H1 (cell line): ENCODE results near the gene MFAP3L. TPM values are rescaled to one million over a fixed set of nuclear protein-coding genes. Genes with fewer than 3 reads are reported as not detected.

Experiments
- BRCA1 ChIP-seq: IDR thresholded peaks from 2 replicates; pipeline ENCODE4 v1.6.1; 2012; ENCODE audit warnings: low read depth, low read length, improper control_type of control experiment
- CBX8 ChIP-seq: fragments of 300-800, 300-1000 bp; sonication (generic); IDR thresholded peaks from 2 replicates; pipeline ENCODE4 v1.7.1; 2016; ENCODE audit warnings: low read depth, low read length, borderline replicate concordance
- CREB1 ChIP-seq: IDR thresholded peaks from 2 replicates; pipeline ENCODE4 v1.6.1; 2012; ENCODE audit warnings: inconsistent platforms
- EGR1 ChIP-seq: IDR thresholded peaks from 2 replicates; pipeline ENCODE4 v1.6.1; 2011; ENCODE audit warnings: low read depth, low read length, borderline replicate concordance
- JUN ChIP-seq: IDR thresholded peaks from 2 replicates; pipeline ENCODE4 v1.6.1; 2011; ENCODE audit warnings: low read depth, mild to moderate bottlenecking, improper control_type of control experiment, low read length
- SIN3A ChIP-seq, 2 experiments: IDR thresholded peaks in 1 of 2; conservative IDR thresholded peaks in 1 of 2; 2 replicates each; pipeline ENCODE4 v1.6.1; 2011 to 2012; ENCODE audit warnings: low read length in 2 of 2, improper control_type of control experiment in 1 of 2, low read depth in 1 of 2, mild to moderate bottlenecking in 1 of 2
- SUZ12 ChIP-seq: fragments of 200-600 bp; sonication (generic); IDR thresholded peaks from 2 replicates; pipeline ENCODE4 v1.6.1; 2012; ENCODE audit warnings: mild to moderate bottlenecking, inconsistent platforms, low read length, moderate library complexity, mixed read lengths
- polyA plus RNA-seq, 7 experiments: library from polyadenylated mRNA; depleted of rRNA in 3 of 7; stranded (reverse) in 5 of 7; unstranded in 2 of 7; fragments of >200 nt in 5 of 7; fragments of 200-250 nt in 2 of 7; gene quantifications; 1 replicate in 5 of 7; 2 replicates in 1 of 7; 4 replicates in 1 of 7; pipeline versions ENCODE4 v1.2.1 to v1.2.3, GENCODE V29; 2011 to 2013; ENCODE audit warnings: missing spikeins in 2 of 7, mixed read lengths in 2 of 7
- total RNA-seq: library from RNA; stranded (reverse); fragmentation: NEBNext Ultra II Directional; extraction: Animal tissue kit (Norgen Biotek cat#: 25700); gene quantifications from 2 replicates; pipeline ENCODE4 v1.2.1, GENCODE V29; 2021
- TF ChIP-seq, protein P1 (sequence below): fragments of 300-600 bp; sonication (generic); IDR thresholded peaks from 2 replicates; pipeline ENCODE4 v1.7.1; 2012; ENCODE audit warnings: low read length, moderate library complexity, mild to moderate bottlenecking, inconsistent platforms; ENCODE audit not compliant: insufficient replicate concordance
- TF ChIP-seq, protein P2 (sequence below), 3 experiments: IDR thresholded peaks; 1 replicate in 2 of 3; 2 replicates in 1 of 3; pipeline versions ENCODE4 v1.5.1 to v1.6.1; 2011; ENCODE audit warnings: low read length in 3 of 3, mild to moderate bottlenecking in 3 of 3, inconsistent platforms in 2 of 3, low read depth in 1 of 3, moderate library complexity in 1 of 3; ENCODE audit not compliant: insufficient read depth in 1 of 3; ENCODE audit errors: control extremely low read depth in 1 of 3

Gene MFAP3L
- total and polyA plus RNA-seq, 2 of the 8 experiments (the other 6 are each of a cell fraction or from before 2014, with no cell fraction given) = 7.0 to 9.8 TPM

DNA sequence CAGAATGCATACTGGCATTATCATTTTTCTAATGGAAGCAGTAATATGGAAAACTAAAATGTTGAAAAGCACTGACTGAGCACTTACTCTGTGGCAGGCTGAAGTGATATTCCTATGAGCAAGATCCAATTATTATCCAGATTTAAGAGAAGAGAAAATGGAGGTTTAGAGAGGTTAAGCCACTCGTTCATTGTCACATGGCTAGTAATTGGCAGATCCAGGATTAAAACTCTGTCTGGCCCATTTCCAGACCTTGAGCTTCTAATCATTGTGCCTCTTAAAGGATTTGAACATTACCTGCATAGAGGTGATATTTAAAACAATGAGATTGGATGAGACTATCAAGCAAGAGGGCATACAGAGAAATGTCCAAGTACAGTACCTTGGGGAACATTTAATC is 80.6 kb downstream of the MFAP3L start (continued):
- TF ChIP-seq, protein P1, sequence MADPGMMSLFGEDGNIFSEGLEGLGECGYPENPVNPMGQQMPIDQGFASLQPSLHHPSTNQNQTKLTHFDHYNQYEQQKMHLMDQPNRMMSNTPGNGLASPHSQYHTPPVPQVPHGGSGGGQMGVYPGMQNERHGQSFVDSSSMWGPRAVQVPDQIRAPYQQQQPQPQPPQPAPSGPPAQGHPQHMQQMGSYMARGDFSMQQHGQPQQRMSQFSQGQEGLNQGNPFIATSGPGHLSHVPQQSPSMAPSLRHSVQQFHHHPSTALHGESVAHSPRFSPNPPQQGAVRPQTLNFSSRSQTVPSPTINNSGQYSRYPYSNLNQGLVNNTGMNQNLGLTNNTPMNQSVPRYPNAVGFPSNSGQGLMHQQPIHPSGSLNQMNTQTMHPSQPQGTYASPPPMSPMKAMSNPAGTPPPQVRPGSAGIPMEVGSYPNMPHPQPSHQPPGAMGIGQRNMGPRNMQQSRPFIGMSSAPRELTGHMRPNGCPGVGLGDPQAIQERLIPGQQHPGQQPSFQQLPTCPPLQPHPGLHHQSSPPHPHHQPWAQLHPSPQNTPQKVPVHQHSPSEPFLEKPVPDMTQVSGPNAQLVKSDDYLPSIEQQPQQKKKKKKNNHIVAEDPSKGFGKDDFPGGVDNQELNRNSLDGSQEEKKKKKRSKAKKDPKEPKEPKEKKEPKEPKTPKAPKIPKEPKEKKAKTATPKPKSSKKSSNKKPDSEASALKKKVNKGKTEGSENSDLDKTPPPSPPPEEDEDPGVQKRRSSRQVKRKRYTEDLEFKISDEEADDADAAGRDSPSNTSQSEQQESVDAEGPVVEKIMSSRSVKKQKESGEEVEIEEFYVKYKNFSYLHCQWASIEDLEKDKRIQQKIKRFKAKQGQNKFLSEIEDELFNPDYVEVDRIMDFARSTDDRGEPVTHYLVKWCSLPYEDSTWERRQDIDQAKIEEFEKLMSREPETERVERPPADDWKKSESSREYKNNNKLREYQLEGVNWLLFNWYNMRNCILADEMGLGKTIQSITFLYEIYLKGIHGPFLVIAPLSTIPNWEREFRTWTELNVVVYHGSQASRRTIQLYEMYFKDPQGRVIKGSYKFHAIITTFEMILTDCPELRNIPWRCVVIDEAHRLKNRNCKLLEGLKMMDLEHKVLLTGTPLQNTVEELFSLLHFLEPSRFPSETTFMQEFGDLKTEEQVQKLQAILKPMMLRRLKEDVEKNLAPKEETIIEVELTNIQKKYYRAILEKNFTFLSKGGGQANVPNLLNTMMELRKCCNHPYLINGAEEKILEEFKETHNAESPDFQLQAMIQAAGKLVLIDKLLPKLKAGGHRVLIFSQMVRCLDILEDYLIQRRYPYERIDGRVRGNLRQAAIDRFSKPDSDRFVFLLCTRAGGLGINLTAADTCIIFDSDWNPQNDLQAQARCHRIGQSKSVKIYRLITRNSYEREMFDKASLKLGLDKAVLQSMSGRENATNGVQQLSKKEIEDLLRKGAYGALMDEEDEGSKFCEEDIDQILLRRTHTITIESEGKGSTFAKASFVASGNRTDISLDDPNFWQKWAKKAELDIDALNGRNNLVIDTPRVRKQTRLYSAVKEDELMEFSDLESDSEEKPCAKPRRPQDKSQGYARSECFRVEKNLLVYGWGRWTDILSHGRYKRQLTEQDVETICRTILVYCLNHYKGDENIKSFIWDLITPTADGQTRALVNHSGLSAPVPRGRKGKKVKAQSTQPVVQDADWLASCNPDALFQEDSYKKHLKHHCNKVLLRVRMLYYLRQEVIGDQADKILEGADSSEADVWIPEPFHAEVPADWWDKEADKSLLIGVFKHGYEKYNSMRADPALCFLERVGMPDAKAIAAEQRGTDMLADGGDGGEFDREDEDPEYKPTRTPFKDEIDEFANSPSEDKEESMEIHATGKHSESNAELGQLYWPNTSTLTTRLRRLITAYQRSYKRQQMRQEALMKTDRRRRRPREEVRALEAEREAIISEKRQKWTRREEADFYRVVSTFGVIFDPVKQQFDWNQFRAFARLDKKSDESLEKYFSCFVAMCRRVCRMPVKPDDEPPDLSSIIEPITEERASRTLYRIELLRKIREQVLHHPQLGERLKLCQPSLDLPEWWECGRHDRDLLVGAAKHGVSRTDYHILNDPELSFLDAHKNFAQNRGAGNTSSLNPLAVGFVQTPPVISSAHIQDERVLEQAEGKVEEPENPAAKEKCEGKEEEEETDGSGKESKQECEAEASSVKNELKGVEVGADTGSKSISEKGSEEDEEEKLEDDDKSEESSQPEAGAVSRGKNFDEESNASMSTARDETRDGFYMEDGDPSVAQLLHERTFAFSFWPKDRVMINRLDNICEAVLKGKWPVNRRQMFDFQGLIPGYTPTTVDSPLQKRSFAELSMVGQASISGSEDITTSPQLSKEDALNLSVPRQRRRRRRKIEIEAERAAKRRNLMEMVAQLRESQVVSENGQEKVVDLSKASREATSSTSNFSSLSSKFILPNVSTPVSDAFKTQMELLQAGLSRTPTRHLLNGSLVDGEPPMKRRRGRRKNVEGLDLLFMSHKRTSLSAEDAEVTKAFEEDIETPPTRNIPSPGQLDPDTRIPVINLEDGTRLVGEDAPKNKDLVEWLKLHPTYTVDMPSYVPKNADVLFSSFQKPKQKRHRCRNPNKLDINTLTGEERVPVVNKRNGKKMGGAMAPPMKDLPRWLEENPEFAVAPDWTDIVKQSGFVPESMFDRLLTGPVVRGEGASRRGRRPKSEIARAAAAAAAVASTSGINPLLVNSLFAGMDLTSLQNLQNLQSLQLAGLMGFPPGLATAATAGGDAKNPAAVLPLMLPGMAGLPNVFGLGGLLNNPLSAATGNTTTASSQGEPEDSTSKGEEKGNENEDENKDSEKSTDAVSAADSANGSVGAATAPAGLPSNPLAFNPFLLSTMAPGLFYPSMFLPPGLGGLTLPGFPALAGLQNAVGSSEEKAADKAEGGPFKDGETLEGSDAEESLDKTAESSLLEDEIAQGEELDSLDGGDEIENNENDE = no peak
- TF ChIP-seq, protein P2, sequence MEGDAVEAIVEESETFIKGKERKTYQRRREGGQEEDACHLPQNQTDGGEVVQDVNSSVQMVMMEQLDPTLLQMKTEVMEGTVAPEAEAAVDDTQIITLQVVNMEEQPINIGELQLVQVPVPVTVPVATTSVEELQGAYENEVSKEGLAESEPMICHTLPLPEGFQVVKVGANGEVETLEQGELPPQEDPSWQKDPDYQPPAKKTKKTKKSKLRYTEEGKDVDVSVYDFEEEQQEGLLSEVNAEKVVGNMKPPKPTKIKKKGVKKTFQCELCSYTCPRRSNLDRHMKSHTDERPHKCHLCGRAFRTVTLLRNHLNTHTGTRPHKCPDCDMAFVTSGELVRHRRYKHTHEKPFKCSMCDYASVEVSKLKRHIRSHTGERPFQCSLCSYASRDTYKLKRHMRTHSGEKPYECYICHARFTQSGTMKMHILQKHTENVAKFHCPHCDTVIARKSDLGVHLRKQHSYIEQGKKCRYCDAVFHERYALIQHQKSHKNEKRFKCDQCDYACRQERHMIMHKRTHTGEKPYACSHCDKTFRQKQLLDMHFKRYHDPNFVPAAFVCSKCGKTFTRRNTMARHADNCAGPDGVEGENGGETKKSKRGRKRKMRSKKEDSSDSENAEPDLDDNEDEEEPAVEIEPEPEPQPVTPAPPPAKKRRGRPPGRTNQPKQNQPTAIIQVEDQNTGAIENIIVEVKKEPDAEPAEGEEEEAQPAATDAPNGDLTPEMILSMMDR (IDR thresholded peaks at IDR 0.05; ENCODE audit: control extremely low read depth in 1 of 3, insufficient read depth in 1 of 3, low read depth in 1 of 3, low read length in 3 of 3) = no peak
- TF ChIP-seq CREB1 = no peak
- TF ChIP-seq EGR1 = no peak
- TF ChIP-seq SIN3A (conservative IDR thresholded peaks at IDR 0.05 in 1 of 2, IDR thresholded peaks at IDR 0.05 in 1 of 2; ENCODE audit: low read depth in 1 of 2, low read length in 2 of 2) = no peak
- TF ChIP-seq JUN = no peak
- no peak for TF ChIP-seq BRCA1
- no peak for TF ChIP-seq SUZ12
- TF ChIP-seq CBX8 = no peak
